HEK293 (cell line): Measurements from ENCODE around the gene PLA2G4B.

Source experiments
- CTCF ChIA-PET: fragments of 350-600 bp; formaldehyde crosslinking; extraction: SDS; loops from one replicate; lab custom pipeline; 2021; ENCODE audit warnings: antibody characterized with exemption; lab: Yijun Ruan, JAX
- POLR2A ChIA-PET: fragments of 300-600 bp; formaldehyde crosslinking; extraction: SDS; loops from one replicate; lab custom pipeline; 2020; ENCODE audit warnings: antibody characterized with exemption, inconsistent platforms; lab: Yijun Ruan, JAX
- H3K27ac ChIP-seq: fragments of 200-500 bp; sonication (Bioruptor generic); 2 replicates; pipeline ENCODE4 v1.5.1; 2014; ENCODE audit warnings: low read depth, low read length, control low read depth, inconsistent platforms; ENCODE audit errors: extremely low read depth
- H3K36me3 ChIP-seq, 2 experiments: fragments of 200-500 bp in 1 of 2; sonication (Bioruptor generic) in 1 of 2; 1 replicate in 1 of 2; 2 replicates in 1 of 2; pipeline ENCODE4 v1.5.1; 2014 to 2017; ENCODE audit warnings: inconsistent platforms in 2 of 2, low read length in 2 of 2; ENCODE audit not compliant: control insufficient read depth in 2 of 2, insufficient read depth in 1 of 2
- H3K4me1 ChIP-seq: fragments of 200-500 bp; sonication (Bioruptor generic); 2 replicates; pipeline ENCODE4 v1.5.1; 2014; ENCODE audit warnings: mild to moderate bottlenecking, low read length, inconsistent platforms; ENCODE audit not compliant: control insufficient read depth, insufficient read depth
- H3K4me3 ChIP-seq: 2 replicates; pipeline ENCODE4 v1.5.1; 2011; ENCODE audit warnings: low read depth, mild to moderate bottlenecking, control low read depth, low read length, moderate library complexity
- H3K9me3 ChIP-seq: fragments of 200-500 bp; sonication (Bioruptor generic); 2 replicates; pipeline ENCODE4 v1.5.1; 2014; ENCODE audit warnings: low read depth, low read length, inconsistent platforms; ENCODE audit not compliant: control insufficient read depth, insufficient read depth
- GLIS1 ChIP-seq: fragments of 450-650 bp; formaldehyde crosslinking; IDR thresholded peaks from 2 replicates; pipeline ENCODE4 v1.5.1; 2016; ENCODE audit warnings: missing biosample characterization, missing genetic modification characterization
- KLF7 ChIP-seq: fragments of 450-650 bp; formaldehyde crosslinking; IDR thresholded peaks from 2 replicates; pipeline ENCODE4 v1.5.1; 2016; ENCODE audit warnings: missing biosample characterization, missing genetic modification characterization, borderline replicate concordance
- KLF9 ChIP-seq: fragments of 450-650 bp; formaldehyde crosslinking; IDR thresholded peaks from 2 replicates; pipeline ENCODE4 v1.5.1; 2016; ENCODE audit warnings: missing biosample characterization, missing genetic modification characterization, low read depth
- OSR2 ChIP-seq: fragments of 450-650 bp; formaldehyde crosslinking; IDR thresholded peaks from 2 replicates; pipeline ENCODE4 v1.5.1; 2016; ENCODE audit warnings: missing biosample characterization, missing genetic modification characterization
- PBX3 ChIP-seq: sonication (generic); formaldehyde crosslinking; IDR thresholded peaks from 2 replicates; pipeline ENCODE4 v1.8.1; 2022; ENCODE audit warnings: mild to moderate bottlenecking, moderate library complexity, missing genetic modification reagents
- ZBTB10 ChIP-seq: fragments of 450-650 bp; formaldehyde crosslinking; IDR thresholded peaks from 2 replicates; pipeline ENCODE4 v1.5.1; 2016; ENCODE audit warnings: missing biosample characterization, missing genetic modification characterization
- ZBTB49 ChIP-seq: fragments of 450-650 bp; formaldehyde crosslinking; IDR thresholded peaks from 2 replicates; pipeline ENCODE4 v1.5.1; 2016; ENCODE audit warnings: missing biosample characterization, missing genetic modification characterization, low read depth
- ZBTB8A ChIP-seq: fragments of 450-650 bp; formaldehyde crosslinking; IDR thresholded peaks from 2 replicates; pipeline ENCODE4 v1.5.1; 2016; ENCODE audit warnings: missing biosample characterization, missing genetic modification characterization
- ZNF10 ChIP-seq: fragments of 450-650 bp; formaldehyde crosslinking; IDR thresholded peaks from 2 replicates; pipeline ENCODE4 v1.5.1; 2017; ENCODE audit warnings: missing biosample characterization, missing genetic modification characterization
- ZNF138 ChIP-seq: fragments of 450-650 bp; formaldehyde crosslinking; IDR thresholded peaks from 2 replicates; pipeline ENCODE4 v1.5.1; 2016; ENCODE audit warnings: missing biosample characterization, missing genetic modification characterization, borderline replicate concordance
- ZNF16 ChIP-seq: fragments of 450-650 bp; formaldehyde crosslinking; IDR thresholded peaks from 2 replicates; pipeline ENCODE4 v1.5.1; 2016; ENCODE audit warnings: low read depth, missing biosample characterization, missing genetic modification characterization
- ZNF23 ChIP-seq: fragments of 450-650 bp; formaldehyde crosslinking; IDR thresholded peaks from 2 replicates; pipeline ENCODE4 v1.5.1; 2016; ENCODE audit warnings: missing biosample characterization, missing genetic modification characterization, borderline replicate concordance
- ZNF248 ChIP-seq: fragments of 450-650 bp; formaldehyde crosslinking; IDR thresholded peaks from 2 replicates; pipeline ENCODE4 v1.5.1; 2017; ENCODE audit warnings: missing biosample characterization, missing genetic modification characterization
- ZNF354C ChIP-seq: fragments of 450-650 bp; formaldehyde crosslinking; IDR thresholded peaks from 2 replicates; pipeline ENCODE4 v1.5.1; 2016; ENCODE audit warnings: missing biosample characterization, missing genetic modification characterization, low read depth, borderline replicate concordance
- ZNF391 ChIP-seq: fragments of 450-650 bp; formaldehyde crosslinking; IDR thresholded peaks from 2 replicates; pipeline ENCODE4 v1.5.1; 2016; ENCODE audit warnings: low read depth, missing biosample characterization, missing genetic modification characterization, borderline replicate concordance
- ZNF449 ChIP-seq: fragments of 450-650 bp; formaldehyde crosslinking; IDR thresholded peaks from 2 replicates; pipeline ENCODE4 v1.5.1; 2017; ENCODE audit warnings: missing biosample characterization, mild to moderate bottlenecking, missing genetic modification characterization, moderate library complexity
- ZNF473 ChIP-seq: fragments of 450-650 bp; formaldehyde crosslinking; IDR thresholded peaks from 2 replicates; pipeline ENCODE4 v1.5.1; 2017; ENCODE audit warnings: missing biosample characterization, missing genetic modification characterization
- ZNF555 ChIP-seq: fragments of 450-650 bp; formaldehyde crosslinking; conservative IDR thresholded peaks from 2 replicates; pipeline ENCODE4 v1.5.1; 2017; ENCODE audit warnings: missing biosample characterization, mild to moderate bottlenecking, missing genetic modification characterization, inconsistent platforms
- ZSCAN23 ChIP-seq: fragments of 450-650 bp; formaldehyde crosslinking; IDR thresholded peaks from 2 replicates; pipeline ENCODE4 v1.5.1; 2016; ENCODE audit warnings: missing biosample characterization, missing genetic modification characterization

PLA2G4B gene

DNA sequence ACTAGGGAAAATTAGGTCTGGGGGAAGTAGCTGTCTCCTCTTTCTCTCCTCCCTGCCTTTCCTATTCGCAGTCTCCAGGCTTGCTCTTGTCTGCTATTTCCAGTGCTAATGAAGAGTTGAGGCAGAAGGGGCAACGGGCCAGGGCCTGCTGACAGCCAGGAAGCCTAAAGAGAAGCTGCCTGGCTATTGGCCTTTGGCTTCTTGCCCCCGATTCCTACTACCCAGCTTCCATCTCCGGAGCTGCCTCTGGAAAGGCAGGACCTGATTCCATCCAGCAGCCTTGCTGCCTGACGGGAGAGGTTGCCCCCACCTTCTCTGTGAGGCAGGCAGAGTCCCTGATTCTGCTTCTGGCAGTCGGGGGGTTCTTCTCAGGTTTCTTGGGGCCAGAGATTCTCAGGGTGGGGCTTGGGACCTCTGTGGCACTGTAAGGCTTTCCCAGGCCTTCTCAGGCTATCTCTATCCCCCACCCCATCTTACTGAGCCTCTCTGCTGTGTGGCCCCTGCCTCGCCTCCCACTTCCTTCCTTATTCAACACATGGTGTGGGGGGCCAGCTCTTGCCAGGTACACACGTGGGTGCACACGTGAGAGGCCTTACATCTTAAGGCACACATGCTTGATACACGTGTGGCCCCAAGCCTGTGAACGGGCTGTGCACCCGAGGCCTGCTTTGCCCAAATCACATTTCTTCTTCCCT, 29.0 kb upstream of the PLA2G4B start:
- no peaks in the 10 kb centered on the region for H3K4me1 ChIP-seq
- peaks cover 0 to 9% of the 10 kb centered on the region in 2 experiments; a peak in 1 of 3 replicates for H3K36me3 ChIP-seq
- CTCF ChIA-PET, result interaction anchor here (0.6 to 6.5 kb wide), 10 partner anchors 16 to 344 kb away, joined by 3 to 100 read pairs (median 4); partner anchors contain the start of gene MAPKBP1
- no peaks in the 10 kb centered on the region for H3K9me3 ChIP-seq
- POLR2A ChIA-PET, result interaction anchor here (0.6 to 1.3 kb wide), 2 partner anchors 35 to 206 kb away, joined by 5 to 8 read pairs; partner anchors contain the start of gene MAPKBP1
- H3K4me3 ChIP-seq, result no peak overlapping the region
- TF ChIP-seq KLF7 (tag by site-specific recombination) (no peak), GLIS1 (tag by site-specific recombination) (no peak), OSR2 (tag by site-specific recombination) (no peak)
- H3K27ac ChIP-seq, result no peak overlapping the region

- ChIA-PET POLR2A (interaction anchor here (0.6 to 0.9 kb wide), 3 partner anchors 37 to 207 kb away, joined by 3 to 8 read pairs (median 6); partner anchors contain the start of gene MAPKBP1), CTCF (interaction anchor here (0.6 to 6.5 kb wide), 18 partner anchors 8 to 368 kb away, joined by 3 to 100 read pairs (median 5); partner anchors contain the start of gene MAPKBP1)
- H3K9me3 ChIP-seq, result no peaks in the 10 kb centered on the region
- H3K4me1 ChIP-seq, result no peaks in the 10 kb centered on the region
- H3K4me3 ChIP-seq, result no peak overlapping the region
- H3K36me3 ChIP-seq, result peaks cover 0 to 14% of the 10 kb centered on the region in 2 experiments; a peak in 1 of 3 replicates
- H3K27ac ChIP-seq, result no peak overlapping the region
- TF ChIP-seq ZNF10 (no peak), ZNF473 (tag by site-specific recombination) (no peak), ZBTB10 (no peak), ZNF555 (tag by site-specific recombination) (no peak), ZNF391 (tag by site-specific recombination) (no peak), ZNF449 (tag by site-specific recombination) (no peak), ZBTB49 (tag by site-specific recombination) (no peak), ZNF248 (tag by site-specific recombination) (no peak), ZNF16 (tag by site-specific recombination) (no peak), KLF9 (tag by site-specific recombination) (no peak), ZNF138 (tag by site-specific recombination) (no peak), ZSCAN23 (tag by site-specific recombination) (no peak), PBX3 (CRISPR knock-in tag) (no peak), ZBTB8A (no peak), ZNF354C (tag by site-specific recombination) (no peak), ZNF23 (tag by site-specific recombination) (no peak)
Measured at GRCh38 chr15:41810651-41811431, 27.8 kb upstream of the PLA2G4B start.
